Measurements from ENCODE around the gene PRR12. TPM values are rescaled to one million over a fixed set of nuclear protein-coding genes. Genes with fewer than 3 reads are reported as not detected.

Gene PRR12
- total and polyA plus RNA-seq, 9 of the 15 experiments (the other 6 are each of a cell fraction or from before 2014, with no cell fraction given): 0.01 to 21.1 (median 0.98) TPM

GRCh38 chr19:49590071-49590970 is 661 bp upstream of the PRR12 start (continued):
- TF ChIP-seq, protein P1, sequence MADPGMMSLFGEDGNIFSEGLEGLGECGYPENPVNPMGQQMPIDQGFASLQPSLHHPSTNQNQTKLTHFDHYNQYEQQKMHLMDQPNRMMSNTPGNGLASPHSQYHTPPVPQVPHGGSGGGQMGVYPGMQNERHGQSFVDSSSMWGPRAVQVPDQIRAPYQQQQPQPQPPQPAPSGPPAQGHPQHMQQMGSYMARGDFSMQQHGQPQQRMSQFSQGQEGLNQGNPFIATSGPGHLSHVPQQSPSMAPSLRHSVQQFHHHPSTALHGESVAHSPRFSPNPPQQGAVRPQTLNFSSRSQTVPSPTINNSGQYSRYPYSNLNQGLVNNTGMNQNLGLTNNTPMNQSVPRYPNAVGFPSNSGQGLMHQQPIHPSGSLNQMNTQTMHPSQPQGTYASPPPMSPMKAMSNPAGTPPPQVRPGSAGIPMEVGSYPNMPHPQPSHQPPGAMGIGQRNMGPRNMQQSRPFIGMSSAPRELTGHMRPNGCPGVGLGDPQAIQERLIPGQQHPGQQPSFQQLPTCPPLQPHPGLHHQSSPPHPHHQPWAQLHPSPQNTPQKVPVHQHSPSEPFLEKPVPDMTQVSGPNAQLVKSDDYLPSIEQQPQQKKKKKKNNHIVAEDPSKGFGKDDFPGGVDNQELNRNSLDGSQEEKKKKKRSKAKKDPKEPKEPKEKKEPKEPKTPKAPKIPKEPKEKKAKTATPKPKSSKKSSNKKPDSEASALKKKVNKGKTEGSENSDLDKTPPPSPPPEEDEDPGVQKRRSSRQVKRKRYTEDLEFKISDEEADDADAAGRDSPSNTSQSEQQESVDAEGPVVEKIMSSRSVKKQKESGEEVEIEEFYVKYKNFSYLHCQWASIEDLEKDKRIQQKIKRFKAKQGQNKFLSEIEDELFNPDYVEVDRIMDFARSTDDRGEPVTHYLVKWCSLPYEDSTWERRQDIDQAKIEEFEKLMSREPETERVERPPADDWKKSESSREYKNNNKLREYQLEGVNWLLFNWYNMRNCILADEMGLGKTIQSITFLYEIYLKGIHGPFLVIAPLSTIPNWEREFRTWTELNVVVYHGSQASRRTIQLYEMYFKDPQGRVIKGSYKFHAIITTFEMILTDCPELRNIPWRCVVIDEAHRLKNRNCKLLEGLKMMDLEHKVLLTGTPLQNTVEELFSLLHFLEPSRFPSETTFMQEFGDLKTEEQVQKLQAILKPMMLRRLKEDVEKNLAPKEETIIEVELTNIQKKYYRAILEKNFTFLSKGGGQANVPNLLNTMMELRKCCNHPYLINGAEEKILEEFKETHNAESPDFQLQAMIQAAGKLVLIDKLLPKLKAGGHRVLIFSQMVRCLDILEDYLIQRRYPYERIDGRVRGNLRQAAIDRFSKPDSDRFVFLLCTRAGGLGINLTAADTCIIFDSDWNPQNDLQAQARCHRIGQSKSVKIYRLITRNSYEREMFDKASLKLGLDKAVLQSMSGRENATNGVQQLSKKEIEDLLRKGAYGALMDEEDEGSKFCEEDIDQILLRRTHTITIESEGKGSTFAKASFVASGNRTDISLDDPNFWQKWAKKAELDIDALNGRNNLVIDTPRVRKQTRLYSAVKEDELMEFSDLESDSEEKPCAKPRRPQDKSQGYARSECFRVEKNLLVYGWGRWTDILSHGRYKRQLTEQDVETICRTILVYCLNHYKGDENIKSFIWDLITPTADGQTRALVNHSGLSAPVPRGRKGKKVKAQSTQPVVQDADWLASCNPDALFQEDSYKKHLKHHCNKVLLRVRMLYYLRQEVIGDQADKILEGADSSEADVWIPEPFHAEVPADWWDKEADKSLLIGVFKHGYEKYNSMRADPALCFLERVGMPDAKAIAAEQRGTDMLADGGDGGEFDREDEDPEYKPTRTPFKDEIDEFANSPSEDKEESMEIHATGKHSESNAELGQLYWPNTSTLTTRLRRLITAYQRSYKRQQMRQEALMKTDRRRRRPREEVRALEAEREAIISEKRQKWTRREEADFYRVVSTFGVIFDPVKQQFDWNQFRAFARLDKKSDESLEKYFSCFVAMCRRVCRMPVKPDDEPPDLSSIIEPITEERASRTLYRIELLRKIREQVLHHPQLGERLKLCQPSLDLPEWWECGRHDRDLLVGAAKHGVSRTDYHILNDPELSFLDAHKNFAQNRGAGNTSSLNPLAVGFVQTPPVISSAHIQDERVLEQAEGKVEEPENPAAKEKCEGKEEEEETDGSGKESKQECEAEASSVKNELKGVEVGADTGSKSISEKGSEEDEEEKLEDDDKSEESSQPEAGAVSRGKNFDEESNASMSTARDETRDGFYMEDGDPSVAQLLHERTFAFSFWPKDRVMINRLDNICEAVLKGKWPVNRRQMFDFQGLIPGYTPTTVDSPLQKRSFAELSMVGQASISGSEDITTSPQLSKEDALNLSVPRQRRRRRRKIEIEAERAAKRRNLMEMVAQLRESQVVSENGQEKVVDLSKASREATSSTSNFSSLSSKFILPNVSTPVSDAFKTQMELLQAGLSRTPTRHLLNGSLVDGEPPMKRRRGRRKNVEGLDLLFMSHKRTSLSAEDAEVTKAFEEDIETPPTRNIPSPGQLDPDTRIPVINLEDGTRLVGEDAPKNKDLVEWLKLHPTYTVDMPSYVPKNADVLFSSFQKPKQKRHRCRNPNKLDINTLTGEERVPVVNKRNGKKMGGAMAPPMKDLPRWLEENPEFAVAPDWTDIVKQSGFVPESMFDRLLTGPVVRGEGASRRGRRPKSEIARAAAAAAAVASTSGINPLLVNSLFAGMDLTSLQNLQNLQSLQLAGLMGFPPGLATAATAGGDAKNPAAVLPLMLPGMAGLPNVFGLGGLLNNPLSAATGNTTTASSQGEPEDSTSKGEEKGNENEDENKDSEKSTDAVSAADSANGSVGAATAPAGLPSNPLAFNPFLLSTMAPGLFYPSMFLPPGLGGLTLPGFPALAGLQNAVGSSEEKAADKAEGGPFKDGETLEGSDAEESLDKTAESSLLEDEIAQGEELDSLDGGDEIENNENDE (IDR thresholded peaks at IDR 0.05; ENCODE audit: low read depth, low read length): no peak
- TF ChIP-seq U2AF2 (optimal IDR thresholded peaks at IDR 0.05; ENCODE audit: low read depth, low read length) (no peak), KAT7 (CRISPR knock-in tag; IDR thresholded peaks at IDR 0.05; ENCODE audit: borderline replicate concordance) (no peak; the same call in 1 of the 2 replicates), BRD4 (IDR thresholded peaks at IDR 0.05) (peak; percentile 63; the same call in 1 of the 2 replicates), PHTF2 (CRISPR knock-in tag; IDR thresholded peaks at IDR 0.05) (no peak), ZNF57 (CRISPR knock-in tag; IDR thresholded peaks at IDR 0.05) (no peak), LEF1 (IDR thresholded peaks at IDR 0.05) (peak; percentile 41; the same call in 1 of the 2 replicates), SP2 (IDR thresholded peaks at IDR 0.05; ENCODE audit: extremely low read depth, low read depth, low read length, poor library complexity, severe bottlenecking) (no peak), ZEB2 (IDR thresholded peaks at IDR 0.05) (no peak), ZC3H11A (IDR thresholded peaks at IDR 0.05; ENCODE audit: low read depth, low read length) (no peak), PCBP2 (IDR thresholded peaks at IDR 0.05; ENCODE audit: low read depth, low read length, poor library complexity, severe bottlenecking) (no peak), TAF9B (IDR thresholded peaks at IDR 0.05; ENCODE audit: partially characterized antibody) (peak; percentile 58), ZBTB33 (CRISPR knock-in tag; IDR thresholded peaks at IDR 0.05) (peak; percentile 31; the same call in 1 of the 2 replicates)

All from K562 (cell line).